ENCODE measurements around the gene IAH1.

Gene IAH1

GRCh38 chr2:9474361-9475057 is at the start of gene IAH1:
Gene IAH1 (plus strand): TSS chr2:9474551. CDS start chr2:9474567, 16 bp downstream.
- peak in 1 of 2 experiments; percentile 80 for DNase-seq

GRCh38 chr2:9428965-9429577 is 45.3 kb upstream of the IAH1 start:
- no peak for DNase-seq

GRCh38 chr2:9430316-9431293 is 43.7 kb upstream of the IAH1 start:
- no peak for DNase-seq

- no peak for DNase-seq
Measured at GRCh38 chr2:9434489-9434888, 39.9 kb upstream of the IAH1 start.

- no peak for DNase-seq
Measured at GRCh38 chr2:9439536-9439935, 34.8 kb upstream of the IAH1 start.

- DNase-seq: no peak
Measured at GRCh38 chr2:9440058-9440727, 34.2 kb upstream of the IAH1 start.

- DNase-seq: no peak
Measured at GRCh38 chr2:9441556-9441955, 32.8 kb upstream of the IAH1 start.

- no peak for DNase-seq
Measured at GRCh38 chr2:9443526-9443925, 30.8 kb upstream of the IAH1 start.

GRCh38 chr2:9445089-9445488 is 29.3 kb upstream of the IAH1 start:
- DNase-seq: no peak

- no peak for DNase-seq
Measured at GRCh38 chr2:9451231-9451630, 23.1 kb upstream of the IAH1 start.

- no peak for DNase-seq
Measured at GRCh38 chr2:9460441-9461017, 13.8 kb upstream of the IAH1 start.

GRCh38 chr2:9461079-9461478 is 13.3 kb upstream of the IAH1 start:
- DNase-seq: no peak

GRCh38 chr2:9462313-9462712 is 12.0 kb upstream of the IAH1 start:
- peak; percentile 53 to 65 for DNase-seq

- peak; percentile 73 to 86 for DNase-seq
Measured at GRCh38 chr2:9462886-9463697, 11.3 kb upstream of the IAH1 start.

GRCh38 chr2:9463698-9464034 is 10.7 kb upstream of the IAH1 start:
- DNase-seq: no peak

- no peak for DNase-seq
Measured at GRCh38 chr2:9465170-9465569, 9.2 kb upstream of the IAH1 start.

- no peak for DNase-seq
Measured at GRCh38 chr2:9466147-9466683, 8.1 kb upstream of the IAH1 start.

- no peak for DNase-seq
Measured at GRCh38 chr2:9467687-9468086, 6.7 kb upstream of the IAH1 start.

- no peak for DNase-seq
Measured at GRCh38 chr2:9471206-9471605, 3.1 kb upstream of the IAH1 start.

GRCh38 chr2:9472511-9472910 is 1.8 kb upstream of the IAH1 start:
- DNase-seq: no peak

GRCh38 chr2:9473308-9473984 is 905 bp upstream of the IAH1 start:
- peak; percentile 20 to 54 for DNase-seq

All from NCI-H526 (cell line).